LNCAP (cell line): ENCODE results near the gene TNKS1BP1.

ENCODE experiments used
- CTCF ChIP-seq: fragments of 450-650 bp; IDR thresholded peaks from 2 replicates; pipeline ENCODE4 v1.5.1; 2017; ENCODE audit warnings: mild to moderate bottlenecking

The TNKS1BP1 gene

GRCh38 chr11:57342702-57343101 lies 17.9 kb upstream of the TNKS1BP1 start:
- TF ChIP-seq CTCF = no peak

- no peak for TF ChIP-seq CTCF
These were observed 16.6 kb upstream of the TNKS1BP1 start for GRCh38 chr11:57341250-57341808.

- TF ChIP-seq CTCF = peak; percentile 10; the same call in 1 of the 2 replicates
These were observed 15.4 kb upstream of the TNKS1BP1 start for GRCh38 chr11:57340039-57340615.

GRCh38 chr11:57339328-57339727 lies 14.6 kb upstream of the TNKS1BP1 start:
- no peak for TF ChIP-seq CTCF

DNA sequence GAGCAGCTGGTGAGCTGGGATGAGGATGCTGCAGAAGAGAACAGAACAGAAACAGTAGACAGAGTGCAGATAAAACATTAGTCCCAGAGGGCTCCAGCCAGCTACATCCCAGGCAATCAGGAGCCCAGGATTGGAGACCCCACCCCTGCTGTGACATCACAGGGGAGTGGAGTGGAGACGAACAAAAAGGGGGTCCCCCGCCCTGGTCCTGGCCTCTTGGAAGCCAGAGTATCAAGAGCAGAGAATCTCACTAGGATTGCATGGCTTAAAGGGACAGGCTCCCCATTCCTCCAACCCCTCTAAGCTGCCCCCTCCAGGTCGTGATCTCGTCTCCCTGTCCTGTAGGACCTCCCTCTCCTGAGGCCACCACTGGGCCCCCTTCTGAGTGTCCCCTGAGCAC lies 13.4 kb upstream of the TNKS1BP1 start, which contains the start of gene P2RX3:
Gene P2RX3 (plus strand): TSS at position 211 of the 400 bp plus-strand sequence. CDS start 199 bp downstream, outside the sequence.
- TF ChIP-seq CTCF = no peak

- no peak for TF ChIP-seq CTCF
These were observed 11.4 kb upstream of the TNKS1BP1 start for GRCh38 chr11:57336111-57336666.

- no peak for TF ChIP-seq CTCF
These were observed 10.8 kb upstream of the TNKS1BP1 start, which contains the start of gene SSRP1 for GRCh38 chr11:57335343-57336110. Gene SSRP1 (minus strand): TSS chr11:57335892. CDS start chr11:57335121, 771 bp downstream.
